Astrocyte (in vitro differentiated cells and primary cell): ENCODE data around the gene PSMA7.

Experiments
- EZH2 ChIP-seq: IDR thresholded peaks from 2 replicates; pipeline ENCODE4 v1.6.1; 2012; ENCODE audit warnings: mild to moderate bottlenecking, low read length, inconsistent platforms; ENCODE audit not compliant: insufficient read depth
- TF ChIP-seq, protein P1 (sequence below): IDR thresholded peaks from 2 replicates; pipeline ENCODE4 v1.5.1; 2011; ENCODE audit warnings: low read depth, mild to moderate bottlenecking, inconsistent platforms, low read length, moderate library complexity; ENCODE audit not compliant: insufficient read depth

DNA sequence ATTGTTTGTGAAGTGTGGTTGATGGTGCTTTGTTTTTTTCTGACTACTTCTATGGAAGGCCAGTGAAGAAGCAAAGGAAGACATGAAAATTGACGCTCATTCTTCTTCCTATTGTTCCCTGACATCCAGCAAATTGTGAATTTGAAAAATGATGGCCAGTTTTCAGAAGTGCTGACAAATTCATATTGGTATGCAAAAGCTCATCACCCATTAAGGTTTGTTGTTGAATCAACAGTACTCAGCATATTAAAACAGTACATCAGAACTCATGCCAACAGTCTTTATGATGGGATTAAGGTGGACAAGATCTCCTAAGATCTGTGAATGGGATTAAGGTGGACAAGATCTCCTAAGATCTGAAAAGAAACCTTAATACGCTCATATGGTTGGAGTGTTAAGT, 38.6 kb upstream of the PSMA7 start:
- TF ChIP-seq, protein P1, sequence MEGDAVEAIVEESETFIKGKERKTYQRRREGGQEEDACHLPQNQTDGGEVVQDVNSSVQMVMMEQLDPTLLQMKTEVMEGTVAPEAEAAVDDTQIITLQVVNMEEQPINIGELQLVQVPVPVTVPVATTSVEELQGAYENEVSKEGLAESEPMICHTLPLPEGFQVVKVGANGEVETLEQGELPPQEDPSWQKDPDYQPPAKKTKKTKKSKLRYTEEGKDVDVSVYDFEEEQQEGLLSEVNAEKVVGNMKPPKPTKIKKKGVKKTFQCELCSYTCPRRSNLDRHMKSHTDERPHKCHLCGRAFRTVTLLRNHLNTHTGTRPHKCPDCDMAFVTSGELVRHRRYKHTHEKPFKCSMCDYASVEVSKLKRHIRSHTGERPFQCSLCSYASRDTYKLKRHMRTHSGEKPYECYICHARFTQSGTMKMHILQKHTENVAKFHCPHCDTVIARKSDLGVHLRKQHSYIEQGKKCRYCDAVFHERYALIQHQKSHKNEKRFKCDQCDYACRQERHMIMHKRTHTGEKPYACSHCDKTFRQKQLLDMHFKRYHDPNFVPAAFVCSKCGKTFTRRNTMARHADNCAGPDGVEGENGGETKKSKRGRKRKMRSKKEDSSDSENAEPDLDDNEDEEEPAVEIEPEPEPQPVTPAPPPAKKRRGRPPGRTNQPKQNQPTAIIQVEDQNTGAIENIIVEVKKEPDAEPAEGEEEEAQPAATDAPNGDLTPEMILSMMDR, result no peak
- no peak for TF ChIP-seq EZH2
